Stimulated activated CD4-positive, alpha-beta T cell treated with anti-CD3 and anti-CD28 coated beads, Interleukin-1b, Interleukin-23, amount 100 ng/mL, for 1 hour (primary cell): Measurements from ENCODE around the gene CYP4F22.
"Not testable (repeated sequence)": the region's sequence is repeated elsewhere in the genome, so short reads cannot be mapped to it uniquely, and the experiment has no call there.

Experiments used
- DNase-seq, 2 donors: peaks; one replicate each; pipeline ENCODE4 v3.0.0-alpha.2; 2020; ENCODE audit warnings: low read depth in 2 of 2

CYP4F22 gene

GRCh38 chr19:15488489-15489226 is 19.7 kb upstream of the CYP4F22 start:
- no peak for DNase-seq

- DNase-seq, result no peak
Measured at GRCh38 chr19:15495151-15495550, 13.2 kb upstream of the CYP4F22 start.

- no peak for DNase-seq
Measured at GRCh38 chr19:15498156-15498858, 10.0 kb upstream of the CYP4F22 start.

GRCh38 chr19:15498910-15499309 is 9.4 kb upstream of the CYP4F22 start:
- no peak for DNase-seq

GRCh38 chr19:15501596-15501995 is 6.7 kb upstream of the CYP4F22 start:
- no peak for DNase-seq

- DNase-seq, result no peak
Measured at GRCh38 chr19:15502264-15502663, 6.1 kb upstream of the CYP4F22 start.

GRCh38 chr19:15506074-15506571 is 2.2 kb upstream of the CYP4F22 start:
- DNase-seq, result no peak

GRCh38 chr19:15507068-15508034 is 974 bp upstream of the CYP4F22 start:
- no peak for DNase-seq

- DNase-seq, result no peak
Measured at GRCh38 chr19:15511671-15512424, 3.5 kb downstream of the CYP4F22 start.

- not testable (repeated sequence) for DNase-seq
Measured at GRCh38 chr19:15515227-15515625, 6.9 kb downstream of the CYP4F22 start.

GRCh38 chr19:15516363-15516762 is 8.0 kb downstream of the CYP4F22 start:
- DNase-seq, result no peak

- DNase-seq, result no peak
Measured at GRCh38 chr19:15517778-15518177, 9.5 kb downstream of the CYP4F22 start.

GRCh38 chr19:15519433-15519976 is 11.2 kb downstream of the CYP4F22 start:
- no peak for DNase-seq

GRCh38 chr19:15524781-15525180 is 16.5 kb downstream of the CYP4F22 start:
- no peak for DNase-seq

- DNase-seq, result no peak
Measured at GRCh38 chr19:15525291-15525690, 17.0 kb downstream of the CYP4F22 start.

- no peak for DNase-seq
Measured at GRCh38 chr19:15526408-15526807, 18.1 kb downstream of the CYP4F22 start.

GRCh38 chr19:15527705-15528104 is 19.4 kb downstream of the CYP4F22 start:
- DNase-seq, result no peak

- no peak for DNase-seq
Measured at GRCh38 chr19:15529774-15530372, 21.5 kb downstream of the CYP4F22 start.

GRCh38 chr19:15532779-15533521 is 24.6 kb downstream of the CYP4F22 start:
- DNase-seq, result no peak

GRCh38 chr19:15533522-15533830 is 25.2 kb downstream of the CYP4F22 start:
- DNase-seq, result not testable (repeated sequence)
